Right lobe of liver (tissue), 6 donors: ENCODE results near the gene KIZ. TPM values are rescaled to one million over a fixed set of nuclear protein-coding genes. Genes with fewer than 3 reads are reported as not detected.

Experiments used
- ATAC-seq, 4 donors: fragments of 200-7000 bp; cut with Tn5 transposase; one replicate each; pipeline ENCODE4 v1.9.1; 2020; ENCODE audit warnings: mild to moderate bottlenecking in 4 of 4, moderate library complexity in 4 of 4
- DNase-seq, 3 donors: peaks; one replicate each; pipeline ENCODE4 v3.0.0-alpha.2; 2020
- H3K27ac ChIP-seq, 3 donors: fragments of 200-600 bp; one replicate each; pipeline ENCODE4 v1.8.0; 2022
- H3K27me3 ChIP-seq, 2 donors: fragments of 200-600 bp; one replicate each; pipeline ENCODE4 v1.8.0; 2022
- H3K36me3 ChIP-seq, 4 donors: fragments of 200-600 bp; sonication (generic) in 1 of 4; one replicate each; pipeline versions ENCODE4 v1.5.1 to v1.8.0; 2017 to 2022; ENCODE audit warnings: control low read depth in 1 of 4
- H3K4me1 ChIP-seq, 4 donors: fragments of 200-600 bp; sonication (generic) in 1 of 4; one replicate each; pipeline versions ENCODE4 v1.5.1 to v1.8.0; 2017 to 2022; ENCODE audit warnings: control low read depth in 1 of 4
- H3K4me3 ChIP-seq, 3 donors: fragments of 200-600 bp; one replicate each; pipeline ENCODE4 v1.8.0; 2022
- H3K9me3 ChIP-seq, 4 donors: fragments of 200-600 bp; sonication (generic) in 1 of 4; one replicate each; pipeline versions ENCODE4 v1.5.1 to v1.8.0; 2017 to 2022; ENCODE audit warnings: control low read depth in 1 of 4
- CTCF ChIP-seq, 4 donors: fragments of 200-600 bp in 3 of 4; fragments of 450-650 bp in 1 of 4; IDR thresholded peaks; one replicate each; pipeline versions ENCODE4 v1.5.1 to v1.8.0; 2016 to 2022; ENCODE audit warnings: antibody characterized with exemption in 4 of 4, mild to moderate bottlenecking in 2 of 4
- POLR2A ChIP-seq: fragments of 450-650 bp; IDR thresholded peaks from one replicate; pipeline ENCODE4 v1.6.1; 2017; ENCODE audit warnings: antibody characterized with exemption, mild to moderate bottlenecking
- WGBS: methylation state at CpG from one replicate; pipeline ENCODE4 v1.1.6; 2018; ENCODE audit warnings: low coverage, low lambda C conversion rate; ENCODE audit not compliant: insufficient coverage; ENCODE audit errors: missing lambda C conversion rate; 5-methylcytosine and 5-hydroxymethylcytosine counted together
- intact Hi-C, 2 donors: fragments of 100-400 bp; cut with DNase I; formaldehyde crosslinking; loops; one replicate each; pipeline versions ENCODE4 v1.11.2 to v1.14.1; 2022
- total RNA-seq, 6 experiments: library from RNA; depleted of rRNA in 2 of 6; stranded (reverse); fragments of >200 nt in 2 of 6; fragmentation: NEBNext Ultra II Directional in 3 of 6; extraction: Animal tissue kit (Norgen Biotek cat#: 25700) in 3 of 6; gene quantifications; one replicate each; pipeline versions ENCODE4 v1.1.0 to v1.2.4, GENCODE V29; 2016 to 2023
- donor health status: DM: no; HTN: yes; CAD: no.
- donor health status: DM: no; HTN: no; CAD: no.
- donor health status: DM: no; HTN: no; CAD: no.
- donor health status: DM: no; HTN: yes; CAD: no.
- donor health status: DM: no; HTN: yes; CAD: no.

The KIZ gene
- total RNA-seq, 6 experiments from 2014 or later, result 5.1 to 11.5 (median 7.4) TPM

GRCh38 chr20:21139881-21140566, 14.1 kb downstream of the KIZ start:
- H3K27ac ChIP-seq, result no peak overlapping the region
- no peak overlapping the region for H3K4me3 ChIP-seq
- no peaks in the 10 kb centered on the region for H3K36me3 ChIP-seq
- ATAC-seq (no peak), DNase-seq (no peak)
- H3K9me3 ChIP-seq, result no peaks in the 10 kb centered on the region
- WGBS, result 9% methylated on average over 3 of the region's 3 CpGs
- no peaks in the 10 kb centered on the region for H3K27me3 ChIP-seq
- no peaks in the 10 kb centered on the region for H3K4me1 ChIP-seq
- intact Hi-C loops, result no loop called here
- TF ChIP-seq POLR2A, result no peak

DNA sequence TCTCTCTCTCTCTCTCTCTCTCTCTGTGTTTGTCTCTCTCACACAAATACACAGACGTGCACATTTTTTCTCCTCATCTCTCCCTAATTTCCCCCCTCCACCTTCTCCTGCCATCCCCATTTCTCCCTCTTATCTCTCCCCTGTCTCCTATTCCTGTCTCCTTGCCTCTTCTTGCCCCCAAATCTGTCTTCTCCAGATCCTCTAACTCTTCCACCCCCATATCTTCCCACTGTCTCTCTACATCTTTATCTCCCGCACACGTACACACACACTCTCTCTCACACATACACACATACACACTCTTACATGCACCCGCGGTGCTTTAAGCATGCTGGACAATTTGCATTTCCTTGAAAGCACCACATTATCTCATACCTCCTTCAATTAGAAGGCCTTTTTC, 15.9 kb downstream of the KIZ start:
- H3K27me3 ChIP-seq, result no peaks in the 10 kb centered on the region
- H3K4me1 ChIP-seq, result no peaks in the 10 kb centered on the region
- no peak for ATAC-seq
- no peak overlapping the region for H3K27ac ChIP-seq
- no peak for DNase-seq
- no peak overlapping the region for H3K4me3 ChIP-seq
- 87% methylated on average over 5 of the region's 5 CpGs for WGBS
- TF ChIP-seq CTCF (IDR thresholded peaks at IDR 0.05) (no peak), POLR2A (no peak)
- H3K9me3 ChIP-seq, result no peaks in the 10 kb centered on the region
- intact Hi-C loops, result no loop called here
- no peaks in the 10 kb centered on the region for H3K36me3 ChIP-seq

- no peaks in the 10 kb centered on the region for H3K9me3 ChIP-seq
- DNase-seq (no peak), ATAC-seq (no peak)
- intact Hi-C loops, result no loop called here
- H3K27me3 ChIP-seq, result no peaks in the 10 kb centered on the region
- no peak overlapping the region for H3K4me3 ChIP-seq
- no peaks in the 10 kb centered on the region for H3K4me1 ChIP-seq
- WGBS, result 83% methylated on average over 7 of the region's 7 CpGs
- no peak overlapping the region for H3K27ac ChIP-seq
- H3K36me3 ChIP-seq, result no peaks in the 10 kb centered on the region
- TF ChIP-seq POLR2A (no peak), CTCF (IDR thresholded peaks at IDR 0.05) (no peak)
These were observed 17.5 kb downstream of the KIZ start for GRCh38 chr20:21143194-21143890.

DNA sequence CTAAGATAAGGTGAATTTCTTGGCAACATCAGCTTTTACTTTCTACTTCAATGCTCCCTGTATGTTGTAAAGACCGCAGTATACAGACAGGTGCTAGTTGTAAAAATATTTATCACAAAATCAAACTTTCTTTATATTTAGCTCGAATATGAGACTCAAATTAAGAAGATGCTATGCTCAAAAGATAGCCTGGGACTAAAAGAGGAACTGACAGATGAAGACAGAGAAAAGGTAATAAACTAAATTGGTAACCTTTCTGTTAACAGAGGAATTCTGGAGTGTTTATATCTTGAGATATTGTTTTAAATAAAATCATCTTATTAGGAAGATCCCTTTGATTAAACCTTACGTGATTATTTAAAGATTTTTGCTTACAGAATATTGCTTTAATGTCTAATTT, 19.5 kb downstream of the KIZ start:
- Histone ChIP-seq H3K9me3 (no peaks in the 10 kb centered on the region), H3K4me3 (no peak overlapping the region), H3K4me1 (no peaks in the 10 kb centered on the region), H3K36me3 (no peaks in the 10 kb centered on the region), H3K27me3 (no peaks in the 10 kb centered on the region), H3K27ac (no peak overlapping the region)
- intact Hi-C loops, result no loop called here
- TF ChIP-seq POLR2A (no peak), CTCF (IDR thresholded peaks at IDR 0.05) (no peak)
- ATAC-seq, result no peak
- 83% methylated on average over 3 of the region's 3 CpGs for WGBS
- DNase-seq, result no peak

- Histone ChIP-seq H3K4me1 (no peaks in the 10 kb centered on the region), H3K36me3 (no peaks in the 10 kb centered on the region), H3K9me3 (no peaks in the 10 kb centered on the region), H3K27me3 (no peaks in the 10 kb centered on the region), H3K4me3 (no peak overlapping the region), H3K27ac (no peak overlapping the region)
- no peak for DNase-seq
- intact Hi-C loops, result no loop called here
- no peak for ATAC-seq
- TF ChIP-seq POLR2A (no peak), CTCF (IDR thresholded peaks at IDR 0.05) (no peak)
- 74% methylated on average over 4 of the region's 4 CpGs for WGBS
These were observed 20.3 kb downstream of the KIZ start for GRCh38 chr20:21146215-21146614.
